ENCODE data around the gene FAM20B.

- TF ChIP-seq CTCF (IDR thresholded peaks at IDR 0.05; ENCODE audit: insufficient read depth, low read length), result no peak
- TF ChIP-seq POLR2AphosphoS5 (IDR thresholded peaks at IDR 0.05; ENCODE audit: low read depth), result no peak
These were observed 22.8 kb downstream of the FAM20B start for GRCh38 chr1:179048339-179049124.
